CD14-positive monocyte (primary cell): Measurements from ENCODE around the gene SLC35F1. TPM values are rescaled to one million over a fixed set of nuclear protein-coding genes. Genes with fewer than 3 reads are reported as not detected.

Source experiments
- DNase-seq, 3 donors: peaks; one replicate each; pipeline ENCODE4 v3.0.0-alpha.2; 2011 to 2022
- H2AFZ ChIP-seq: 2 replicates; pipeline ENCODE4 v1.6.0; 2012; ENCODE audit warnings: mild to moderate bottlenecking, low read depth, low read length, inconsistent platforms; ENCODE audit not compliant: insufficient read depth, poor library complexity, severe bottlenecking
- H3K27ac ChIP-seq, 2 donors: 1 replicate in 1 of 2; 2 replicates in 1 of 2; pipeline ENCODE4 v1.5.1; 2012 to 2013; ENCODE audit warnings: low read length in 2 of 2, control low read depth in 1 of 2, inconsistent platforms in 1 of 2, low read depth in 1 of 2, mild to moderate bottlenecking in 1 of 2
- H3K27me3 ChIP-seq, 2 donors: one replicate each; pipeline versions ENCODE4 v1.6.0 to v1.6.1; 2011 to 2013; ENCODE audit warnings: low read length in 2 of 2; ENCODE audit not compliant: control insufficient read depth in 2 of 2, insufficient read depth in 2 of 2
- H3K36me3 ChIP-seq, 2 donors: replicated peaks in 1 of 2; 1 replicate in 1 of 2; 2 replicates in 1 of 2; pipeline versions ENCODE4 v1.5.1 to v1.6.1; 2012 to 2013; ENCODE audit warnings: low read length in 2 of 2, control low read depth in 1 of 2, inconsistent platforms in 1 of 2, mild to moderate bottlenecking in 1 of 2; ENCODE audit not compliant: insufficient read depth in 2 of 2, control insufficient read depth in 1 of 2
- H3K4me1 ChIP-seq, 2 donors: 1 replicate in 1 of 2; 2 replicates in 1 of 2; pipeline versions ENCODE4 v1.5.1 to v1.6.1; 2012 to 2013; ENCODE audit warnings: low read length in 2 of 2, control low read depth in 1 of 2, inconsistent platforms in 1 of 2, mild to moderate bottlenecking in 1 of 2, moderate library complexity in 1 of 2; ENCODE audit not compliant: insufficient read depth in 2 of 2, control insufficient read depth in 1 of 2
- H3K4me2 ChIP-seq: replicated peaks from 2 replicates; pipeline ENCODE3; 2012; ENCODE audit warnings: low read length, moderate library complexity, mild to moderate bottlenecking; ENCODE audit not compliant: poor library complexity, severe bottlenecking; ENCODE audit errors: extremely low read depth
- H3K4me3 ChIP-seq, 3 experiments: fragments of 200-600 bp in 1 of 3; sonication (generic) in 1 of 3; replicated peaks in 1 of 3; 1 replicate in 2 of 3; 2 replicates in 1 of 3; pipeline ENCODE4 v1.5.1; 2011 to 2013; ENCODE audit warnings: low read length in 3 of 3, mild to moderate bottlenecking in 3 of 3, control low read depth in 2 of 3, low read depth in 2 of 3, inconsistent platforms in 1 of 3, moderate library complexity in 1 of 3
- H3K79me2 ChIP-seq: 2 replicates; pipeline ENCODE4 v1.6.0; 2012; ENCODE audit warnings: mild to moderate bottlenecking, control low read depth, inconsistent platforms, low read length, moderate library complexity; ENCODE audit not compliant: insufficient read depth
- H3K9ac ChIP-seq: 2 replicates; pipeline ENCODE4 v1.6.0; 2017; ENCODE audit warnings: low read length, mild to moderate bottlenecking; ENCODE audit not compliant: insufficient read depth, poor library complexity, severe bottlenecking
- H3K9me3 ChIP-seq, 2 donors: replicated peaks in 1 of 2; 1 replicate in 1 of 2; 2 replicates in 1 of 2; pipeline versions ENCODE4 v1.5.1 to v1.6.1; 2012 to 2013; ENCODE audit warnings: low read length in 2 of 2, control low read depth in 1 of 2; ENCODE audit not compliant: control insufficient read depth in 1 of 2, insufficient read depth in 1 of 2
- H4K20me1 ChIP-seq: 2 replicates; pipeline ENCODE4 v1.6.0; 2012; ENCODE audit warnings: mild to moderate bottlenecking, low read length, control low read depth, moderate library complexity; ENCODE audit not compliant: insufficient read depth
- H3K27ac Mint-ChIP-seq, 7 donors: one replicate each; pipeline ENCODE4 v1.8.0; 2020; ENCODE audit warnings: mild to moderate bottlenecking in 7 of 7, mixed read lengths in 7 of 7, moderate library complexity in 6 of 7, inconsistent platforms in 2 of 7
- H3K27me3 Mint-ChIP-seq, 3 donors: one replicate each; pipeline ENCODE4 v1.8.0; 2021 to 2022; ENCODE audit warnings: low read depth in 3 of 3, mild to moderate bottlenecking in 3 of 3, mixed read lengths in 3 of 3, moderate library complexity in 3 of 3, inconsistent platforms in 1 of 3
- H3K36me3 Mint-ChIP-seq, 2 donors: one replicate each; pipeline ENCODE4 v1.8.0; 2020; ENCODE audit warnings: mixed read lengths in 2 of 2, inconsistent platforms in 1 of 2, mild to moderate bottlenecking in 1 of 2
- H3K4me1 Mint-ChIP-seq: one replicate; pipeline ENCODE4 v1.8.0; 2020; ENCODE audit warnings: mild to moderate bottlenecking, mixed read lengths
- H3K4me3 Mint-ChIP-seq, 2 donors: one replicate each; pipeline ENCODE4 v1.8.0; 2020; ENCODE audit warnings: mild to moderate bottlenecking in 2 of 2, mixed read lengths in 2 of 2, moderate library complexity in 1 of 2
- H3K9me3 Mint-ChIP-seq, 7 donors: one replicate each; pipeline ENCODE4 v1.8.0; 2020 to 2022; ENCODE audit warnings: mixed read lengths in 7 of 7, mild to moderate bottlenecking in 6 of 7, moderate library complexity in 6 of 7, inconsistent platforms in 2 of 7
- WGBS: methylation state at CpG from one replicate; pipeline ENCODE4 v1.1.5; 2013; ENCODE audit warnings: missing lambda C conversion rate; ENCODE audit not compliant: insufficient coverage; 5-methylcytosine and 5-hydroxymethylcytosine counted together
- intact Hi-C, 2 donors: fragments of 100-400 bp; cut with micrococcal nuclease; formaldehyde crosslinking; loops; one replicate each; pipeline versions ENCODE4 v1.15.0 to v1.15.1; 2023
- polyA plus RNA-seq, 3 donors: library from polyadenylated mRNA; depleted of rRNA in 1 of 3; unstranded in 2 of 3; stranded (reverse) in 1 of 3; fragments of 300-500 nt in 2 of 3; fragments of >200 nt in 1 of 3; fragmentation: Illumina TruSeq in 2 of 3; gene quantifications; 1 replicate in 2 of 3; 2 replicates in 1 of 3; pipeline ENCODE4 v1.2.3, GENCODE V29; 2012 to 2021
- TF ChIP-seq, protein P1 (sequence below): fragments of 200-600 bp; IDR thresholded peaks from one replicate; pipeline ENCODE4 v1.8.0; 2022; ENCODE audit warnings: antibody characterized with exemption, mild to moderate bottlenecking

Gene SLC35F1
- polyA plus RNA-seq, 3 donors, result not detected

DNA sequence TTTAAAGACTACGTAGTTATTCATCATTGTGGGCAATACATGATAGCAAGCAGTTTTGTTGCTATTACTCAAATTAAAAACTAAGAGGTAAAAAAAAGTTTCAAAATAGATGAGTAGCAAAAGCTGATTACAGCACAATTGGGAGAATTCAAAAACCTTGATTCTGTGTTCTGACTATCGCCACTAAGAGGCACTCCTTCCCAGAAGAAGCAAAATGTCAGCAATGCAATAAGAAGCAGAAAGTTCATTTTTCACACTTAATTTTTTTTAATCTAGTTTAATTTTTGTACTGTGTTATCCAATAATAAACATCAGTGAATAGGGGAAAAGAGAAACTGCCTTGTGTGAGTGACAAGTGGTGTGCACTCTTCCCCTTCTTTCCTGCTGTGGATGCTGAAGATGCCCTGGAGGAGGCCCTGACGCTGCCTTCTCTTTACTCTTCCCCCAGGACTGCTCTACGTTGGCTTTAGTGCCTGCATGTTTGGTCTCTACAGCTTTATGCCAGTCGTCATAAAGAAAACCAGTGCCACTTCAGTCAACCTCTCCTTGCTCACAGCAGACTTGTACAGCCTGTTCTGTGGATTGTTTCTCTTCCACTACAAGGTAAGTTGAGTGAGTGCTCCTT lies 377.8 kb downstream of the SLC35F1 start:
- H3K4me1 ChIP-seq, result no peaks in the 10 kb centered on the region
- Mint-ChIP-seq H3K9me3 (no peaks in the 10 kb centered on the region), H3K36me3 (no peaks in the 10 kb centered on the region), H3K4me1 (no peaks in the 10 kb centered on the region), H3K27ac (no peak overlapping the region), H3K27me3 (peaks cover 0 to 1% (median 1%) of the 10 kb centered on the region in 3 donors), H3K4me3 (no peak overlapping the region)
- no peak overlapping the region for H3K4me3 ChIP-seq
- H4K20me1 ChIP-seq, result no peaks in the 10 kb centered on the region
- intact Hi-C loops, result no loop called here
- no peaks in the 10 kb centered on the region for H3K9me3 ChIP-seq
- H2AFZ ChIP-seq, result no peak overlapping the region
- H3K27me3 ChIP-seq, result no peaks in the 10 kb centered on the region
- no peaks in the 10 kb centered on the region for H3K36me3 ChIP-seq
- H3K9ac ChIP-seq, result no peak overlapping the region
- TF ChIP-seq, protein P1, sequence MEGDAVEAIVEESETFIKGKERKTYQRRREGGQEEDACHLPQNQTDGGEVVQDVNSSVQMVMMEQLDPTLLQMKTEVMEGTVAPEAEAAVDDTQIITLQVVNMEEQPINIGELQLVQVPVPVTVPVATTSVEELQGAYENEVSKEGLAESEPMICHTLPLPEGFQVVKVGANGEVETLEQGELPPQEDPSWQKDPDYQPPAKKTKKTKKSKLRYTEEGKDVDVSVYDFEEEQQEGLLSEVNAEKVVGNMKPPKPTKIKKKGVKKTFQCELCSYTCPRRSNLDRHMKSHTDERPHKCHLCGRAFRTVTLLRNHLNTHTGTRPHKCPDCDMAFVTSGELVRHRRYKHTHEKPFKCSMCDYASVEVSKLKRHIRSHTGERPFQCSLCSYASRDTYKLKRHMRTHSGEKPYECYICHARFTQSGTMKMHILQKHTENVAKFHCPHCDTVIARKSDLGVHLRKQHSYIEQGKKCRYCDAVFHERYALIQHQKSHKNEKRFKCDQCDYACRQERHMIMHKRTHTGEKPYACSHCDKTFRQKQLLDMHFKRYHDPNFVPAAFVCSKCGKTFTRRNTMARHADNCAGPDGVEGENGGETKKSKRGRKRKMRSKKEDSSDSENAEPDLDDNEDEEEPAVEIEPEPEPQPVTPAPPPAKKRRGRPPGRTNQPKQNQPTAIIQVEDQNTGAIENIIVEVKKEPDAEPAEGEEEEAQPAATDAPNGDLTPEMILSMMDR, result no peak
- no peak overlapping the region for H3K4me2 ChIP-seq
- no peak overlapping the region for H3K27ac ChIP-seq
- WGBS, result 100% methylated on average over 2 of the region's 5 CpGs
- no peak for DNase-seq
- H3K79me2 ChIP-seq, result no peaks in the 10 kb centered on the region

DNA sequence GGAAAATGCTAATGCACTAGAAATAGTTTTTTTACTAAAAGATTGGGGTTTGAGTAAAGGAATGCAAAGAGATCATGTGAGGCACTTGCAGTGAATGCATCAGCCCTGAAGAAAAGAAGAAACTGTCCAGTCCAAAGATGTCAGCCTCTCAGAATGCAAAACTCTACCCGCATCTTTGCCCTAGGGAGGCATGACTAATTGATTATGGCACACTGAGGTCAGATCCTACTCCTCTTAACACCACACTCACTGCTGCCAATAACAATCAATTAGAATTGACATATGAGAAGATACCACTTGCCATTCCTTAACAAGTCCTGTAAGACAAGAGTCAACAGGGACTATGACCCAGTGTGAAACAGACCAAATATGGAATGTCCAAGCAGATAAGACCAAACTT lies 378.7 kb downstream of the SLC35F1 start:
- Mint-ChIP-seq H3K4me1 (no peaks in the 10 kb centered on the region), H3K9me3 (no peaks in the 10 kb centered on the region), H3K27ac (no peak overlapping the region), H3K4me3 (no peak overlapping the region), H3K27me3 (peaks cover 0 to 1% (median 1%) of the 10 kb centered on the region in 3 donors), H3K36me3 (no peaks in the 10 kb centered on the region)
- DNase-seq, result no peak
- Histone ChIP-seq H3K4me3 (no peak overlapping the region), H3K9ac (no peak overlapping the region), H3K27ac (no peak overlapping the region), H3K4me1 (no peaks in the 10 kb centered on the region), H2AFZ (no peak overlapping the region), H3K4me2 (no peak overlapping the region), H3K9me3 (no peaks in the 10 kb centered on the region), H4K20me1 (no peaks in the 10 kb centered on the region), H3K36me3 (no peaks in the 10 kb centered on the region), H3K79me2 (no peaks in the 10 kb centered on the region), H3K27me3 (no peaks in the 10 kb centered on the region)
- TF ChIP-seq, protein P1, result no peak
- WGBS, result no CpG with 5 or more reads among the region's 1 CpG
- intact Hi-C loops, result no loop called here
